HG02938 (cell line): ENCODE data around the gene LRRK1.

Source experiments
- ATAC-seq: cut with Tn5 transposase; IDR thresholded peaks from one replicate; pipeline ENCODE4 v1.9.1; 2021; ENCODE audit warnings: mild to moderate bottlenecking, moderate library complexity; ENCODE audit not compliant: unreplicated experiment

The LRRK1 gene

GRCh38 chr15:101036189-101036588, 117.0 kb downstream of the LRRK1 start:
- ATAC-seq, result no peak

GRCh38 chr15:101037090-101037830, 118.1 kb downstream of the LRRK1 start:
- no peak for ATAC-seq

- ATAC-seq, result no peak
Measured at GRCh38 chr15:101038327-101039003, 119.3 kb downstream of the LRRK1 start.

GRCh38 chr15:101039461-101039860, 120.3 kb downstream of the LRRK1 start:
- no peak for ATAC-seq

- no peak for ATAC-seq
Measured at GRCh38 chr15:101042320-101042719, 123.2 kb downstream of the LRRK1 start.

GRCh38 chr15:101043011-101043410, 123.9 kb downstream of the LRRK1 start:
- ATAC-seq, result no peak

GRCh38 chr15:101043911-101044624, 124.9 kb downstream of the LRRK1 start:
- ATAC-seq, result no peak

- no peak for ATAC-seq
Measured at GRCh38 chr15:101044625-101045235, 125.6 kb downstream of the LRRK1 start.

- ATAC-seq, result no peak
Measured at GRCh38 chr15:101045236-101045646, 126.1 kb downstream of the LRRK1 start.

GRCh38 chr15:101045835-101046691, 126.9 kb downstream of the LRRK1 start:
- no peak for ATAC-seq

GRCh38 chr15:101046826-101047225, 127.7 kb downstream of the LRRK1 start:
- no peak for ATAC-seq

- ATAC-seq, result no peak
Measured at GRCh38 chr15:101047301-101047781, 128.2 kb downstream of the LRRK1 start.

- no peak for ATAC-seq
Measured at GRCh38 chr15:101048176-101048575, 129.0 kb downstream of the LRRK1 start.

GRCh38 chr15:101048581-101049030, 129.4 kb downstream of the LRRK1 start:
- ATAC-seq, result no peak

- ATAC-seq, result no peak
Measured at GRCh38 chr15:101049282-101049681, 130.1 kb downstream of the LRRK1 start.

- no peak for ATAC-seq
Measured at GRCh38 chr15:101049856-101050622, 130.9 kb downstream of the LRRK1 start.

GRCh38 chr15:101050623-101051290, 131.6 kb downstream of the LRRK1 start:
- ATAC-seq, result no peak

- no peak for ATAC-seq
Measured at GRCh38 chr15:101051291-101052030, 132.3 kb downstream of the LRRK1 start.
